DND-41 (cell line): ENCODE measurements around the gene GOSR2.

Experiments
- CTCF ChIP-seq: IDR thresholded peaks from 2 replicates; pipeline ENCODE4 v1.5.1; 2012; ENCODE audit warnings: borderline replicate concordance, low read length, moderate library complexity, mild to moderate bottlenecking; ENCODE audit not compliant: poor library complexity, severe bottlenecking; ENCODE audit errors: extremely low read depth
- EZH2 ChIP-seq: IDR thresholded peaks from 3 replicates; pipeline ENCODE4 v1.6.1; 2012; ENCODE audit warnings: borderline replicate concordance, low read depth, mild to moderate bottlenecking, moderate library complexity, low read length, inconsistent platforms; ENCODE audit not compliant: severe bottlenecking

- TF ChIP-seq EZH2 (no peak), CTCF (no peak)
Observed at GRCh38 chr17:46991617-46992016, 68.7 kb downstream of the GOSR2 start.
